Osteoblast (primary cell): ENCODE measurements around the gene LINS1. TPM values are rescaled to one million over a fixed set of nuclear protein-coding genes. Genes with fewer than 3 reads are reported as not detected.
A peak's percentile ranks its signal among the peaks of the same experiment; 100 is the strongest.

Experiments
- DNase-seq: peaks from one replicate; pipeline ENCODE4 v3.0.0; 2011; ENCODE audit warnings: low spot score, mixed read lengths; ENCODE audit not compliant: insufficient read length; ENCODE audit errors: missing footprints
- H2AFZ ChIP-seq: 2 replicates; pipeline ENCODE4 v1.6.0; 2011; ENCODE audit warnings: mild to moderate bottlenecking, low read length
- H3K27ac ChIP-seq: 2 replicates; pipeline ENCODE4 v1.5.1; 2011; ENCODE audit warnings: mild to moderate bottlenecking, low read depth, low read length, moderate library complexity
- H3K27me3 ChIP-seq: 2 replicates; pipeline ENCODE4 v1.6.0; 2012; ENCODE audit warnings: mild to moderate bottlenecking, control low read depth, inconsistent platforms, low read length, moderate library complexity; ENCODE audit not compliant: insufficient read depth
- H3K36me3 ChIP-seq: 2 replicates; pipeline ENCODE4 v1.5.1; 2011; ENCODE audit warnings: mild to moderate bottlenecking, low read length, control low read depth, moderate library complexity; ENCODE audit not compliant: insufficient read depth
- H3K4me1 ChIP-seq: 2 replicates; pipeline ENCODE4 v1.5.1; 2011; ENCODE audit warnings: mild to moderate bottlenecking, low read length, control low read depth, moderate library complexity; ENCODE audit not compliant: insufficient read depth
- H3K4me2 ChIP-seq: 2 replicates; pipeline ENCODE4 v1.6.0; 2011; ENCODE audit warnings: mild to moderate bottlenecking, low read length; ENCODE audit not compliant: insufficient read depth
- H3K4me3 ChIP-seq: fragments of 200-600 bp; sonication (generic); 3 replicates; pipeline ENCODE4 v1.5.1; 2012; ENCODE audit warnings: mild to moderate bottlenecking, low read length, inconsistent platforms; ENCODE audit not compliant: insufficient read depth
- H3K79me2 ChIP-seq: 2 replicates; pipeline ENCODE4 v1.6.0; 2012; ENCODE audit warnings: mild to moderate bottlenecking, low read length, control low read depth, inconsistent platforms; ENCODE audit not compliant: insufficient read depth
- H3K9me3 ChIP-seq: 2 replicates; pipeline ENCODE4 v1.5.1; 2011; ENCODE audit warnings: low read depth, low read length, control low read depth
- H4K20me1 ChIP-seq: 2 replicates; pipeline ENCODE4 v1.6.0; 2012; ENCODE audit warnings: mild to moderate bottlenecking, low read length, control low read depth; ENCODE audit not compliant: insufficient read depth
- CTCF ChIP-seq: IDR thresholded peaks from 2 replicates; pipeline ENCODE4 v1.5.1; 2011; ENCODE audit warnings: mild to moderate bottlenecking, low read depth, low read length, moderate library complexity; ENCODE audit errors: extremely low read depth
- total RNA-seq: library from RNA; depleted of rRNA; stranded (reverse); fragments of >200 nt; gene quantifications from 2 replicates; pipeline ENCODE4 v1.2.3, GENCODE V29; 2012

The LINS1 gene
- 14.8 and 16.8 TPM in 2 replicates for total RNA-seq

DNA sequence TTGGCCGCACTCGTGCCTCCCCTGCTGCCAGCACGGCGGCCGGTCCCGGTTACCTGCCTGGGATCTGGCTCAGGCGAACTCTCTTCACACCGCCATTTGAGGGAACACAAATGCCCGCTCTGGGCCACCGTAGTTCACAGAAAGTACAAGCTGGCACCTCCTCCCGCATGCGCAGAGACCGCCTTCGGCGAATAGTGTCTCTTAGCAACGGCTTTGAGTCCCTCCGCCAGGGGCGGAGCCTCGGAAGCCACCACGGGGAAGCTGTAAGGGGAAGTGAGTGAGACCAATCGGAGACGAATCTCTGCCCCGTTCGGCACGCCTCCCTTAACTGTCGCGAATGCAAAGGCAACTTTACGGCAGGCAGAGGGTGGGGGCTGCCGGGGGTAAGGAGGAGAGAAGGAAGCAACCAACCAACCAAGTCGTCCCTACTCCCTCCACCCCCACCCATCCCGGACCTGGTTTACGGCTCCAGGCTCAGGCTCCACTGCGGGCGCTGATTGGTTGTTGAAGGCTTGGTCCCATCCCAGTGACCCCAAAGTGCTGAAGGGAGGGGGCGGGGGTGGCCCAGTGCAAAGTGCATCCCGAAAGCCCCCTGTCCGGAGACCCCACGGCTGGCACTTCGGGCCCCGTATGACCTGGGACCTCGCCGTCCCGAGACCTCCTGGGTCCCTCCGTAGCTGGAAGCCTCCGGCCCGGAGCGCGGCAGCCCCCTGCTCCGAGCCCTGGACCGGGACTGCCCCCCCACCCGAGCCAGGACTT, at the start of gene LINS1, which contains the start of gene ASB7:
Gene LINS1, minus strand, starts transcription at position 121 of the 759 bp plus-strand sequence. CDS start 21,342 bp downstream, outside the sequence.
Gene ASB7, plus strand, starts transcription at position 526 of the 759 bp plus-strand sequence. CDS start 9,628 bp downstream, outside the sequence.
- peak within 1 kb of the TSS; percentile 84 for H3K27ac ChIP-seq
- H2AFZ ChIP-seq, result peak within 1 kb of the TSS; percentile 98
- DNase-seq, result peak; percentile 97
- no peaks in the 10 kb centered on the region for H3K27me3 ChIP-seq
- no peaks in the 10 kb centered on the region for H3K36me3 ChIP-seq
- peak within 1 kb of the TSS; percentile 89 for H3K4me3 ChIP-seq
- no peak for TF ChIP-seq CTCF
- H3K79me2 ChIP-seq, result peaks cover 85% of the 10 kb centered on the region
- peak within 1 kb of the TSS; percentile 98 for H3K4me2 ChIP-seq
- peaks cover 17% of the 10 kb centered on the region for H3K4me1 ChIP-seq
- no peaks in the 10 kb centered on the region for H4K20me1 ChIP-seq
- H3K9me3 ChIP-seq, result no peaks in the 10 kb centered on the region

GRCh38 chr15:100651253-100651652, 49.3 kb upstream of the LINS1 start:
- no peak for TF ChIP-seq CTCF
- Histone ChIP-seq H3K4me1 (no peaks in the 10 kb centered on the region), H4K20me1 (no peaks in the 10 kb centered on the region), H3K79me2 (peaks cover 3% of the 10 kb centered on the region), H3K9me3 (no peaks in the 10 kb centered on the region), H3K27ac (no peak overlapping the region), H2AFZ (no peak overlapping the region), H3K4me2 (no peak overlapping the region), H3K27me3 (no peaks in the 10 kb centered on the region), H3K36me3 (peaks cover 3% of the 10 kb centered on the region), H3K4me3 (no peak overlapping the region)
- no peak for DNase-seq

GRCh38 chr15:100650685-100651084, 48.7 kb upstream of the LINS1 start:
- TF ChIP-seq CTCF, result peak; percentile 8
- Histone ChIP-seq H3K27ac (no peak overlapping the region), H3K4me1 (no peaks in the 10 kb centered on the region), H3K27me3 (no peaks in the 10 kb centered on the region), H3K79me2 (peaks cover 6% of the 10 kb centered on the region), H2AFZ (no peak overlapping the region), H3K36me3 (peaks cover 3% of the 10 kb centered on the region), H3K9me3 (no peaks in the 10 kb centered on the region), H3K4me3 (no peak overlapping the region), H3K4me2 (no peak overlapping the region), H4K20me1 (peaks cover 5% of the 10 kb centered on the region)
- no peak for DNase-seq

GRCh38 chr15:100648951-100649350, 47.0 kb upstream of the LINS1 start:
- no peak for TF ChIP-seq CTCF
- Histone ChIP-seq H3K27ac (no peak overlapping the region), H3K9me3 (no peaks in the 10 kb centered on the region), H3K79me2 (peaks cover 14% of the 10 kb centered on the region), H3K4me1 (no peaks in the 10 kb centered on the region), H3K4me3 (no peak overlapping the region), H3K27me3 (no peaks in the 10 kb centered on the region), H3K4me2 (no peak overlapping the region), H4K20me1 (peaks cover 5% of the 10 kb centered on the region), H3K36me3 (peaks cover 3% of the 10 kb centered on the region), H2AFZ (no peak overlapping the region)
- DNase-seq, result no peak
